Thymus (tissue), 14 donors: ENCODE data around the gene PCA3. TPM values are rescaled to one million over a fixed set of nuclear protein-coding genes. Genes with fewer than 3 reads are reported as not detected.

Experiments
- DNase-seq, 9 donors: peaks; one replicate each; pipeline ENCODE4 v3.0.0-alpha.2; 2013; ENCODE audit warnings: low spot score in 9 of 9, low read depth in 6 of 9, missing footprints in 1 of 9
- H3K27ac ChIP-seq, 2 donors: one replicate each; pipeline ENCODE4 v1.5.1; 2013; ENCODE audit warnings: control low read depth in 1 of 2, low read depth in 1 of 2, low read length in 1 of 2, mild to moderate bottlenecking in 1 of 2, moderate library complexity in 1 of 2
- H3K27me3 ChIP-seq, 2 donors: one replicate each; pipeline ENCODE4 v1.5.1; 2013; ENCODE audit warnings: low read length in 1 of 2; ENCODE audit not compliant: control insufficient read depth in 2 of 2, insufficient read depth in 1 of 2
- H3K36me3 ChIP-seq, 2 donors: one replicate each; pipeline ENCODE4 v1.5.1; 2013; ENCODE audit warnings: low read length in 1 of 2, mild to moderate bottlenecking in 1 of 2, moderate library complexity in 1 of 2; ENCODE audit not compliant: control insufficient read depth in 2 of 2, insufficient read depth in 2 of 2
- H3K4me1 ChIP-seq, 2 donors: one replicate each; pipeline ENCODE4 v1.5.1; 2013; ENCODE audit warnings: low read length in 2 of 2; ENCODE audit not compliant: control insufficient read depth in 2 of 2, insufficient read depth in 2 of 2
- H3K4me3 ChIP-seq, 2 donors: one replicate each; pipeline ENCODE4 v1.5.1; 2013; ENCODE audit warnings: low read length in 2 of 2, control low read depth in 1 of 2, mild to moderate bottlenecking in 1 of 2
- H3K9me3 ChIP-seq, 2 donors: one replicate each; pipeline ENCODE4 v1.5.1; 2013; ENCODE audit warnings: low read length in 1 of 2, mild to moderate bottlenecking in 1 of 2; ENCODE audit not compliant: control insufficient read depth in 2 of 2, insufficient read depth in 1 of 2
- WGBS: extraction: QIAGEN DNeasy Blood & Tissue Kit; methylation state at CpG from one replicate; pipeline ENCODE4 v1.1.7; 2013; 5-methylcytosine and 5-hydroxymethylcytosine counted together
- long read RNA-seq, 10 donors: transcript quantifications; one replicate each; lab custom pipeline, GENCODE V29; 2026
- polyA plus RNA-seq: library from polyadenylated mRNA; stranded (reverse); fragments of 200-250 nt; gene quantifications from one replicate; pipeline ENCODE4 v1.2.3, GENCODE V29; 2013
- total RNA-seq: library from RNA; stranded (reverse); fragments of 120-200 nt; gene quantifications from one replicate; pipeline ENCODE4 v1.2.4, GENCODE V29; 2013
- donor health status: healthy.

PCA3 gene
- total RNA-seq (0.09 TPM), polyA plus RNA-seq (0.09 TPM)
- long read RNA-seq, donor 1, result 0 reads
- long read RNA-seq, donor 2, result 0 reads
- long read RNA-seq, donor 3, result 0 reads
- long read RNA-seq, donor 4, result 0 reads
- long read RNA-seq, donor 5, result 0 reads
- long read RNA-seq, donor 6, result 0 reads
- long read RNA-seq, donor 7, result 0 reads
- long read RNA-seq, donor 8, result 0 reads
- long read RNA-seq, donor 9, result 0 reads
- long read RNA-seq, donor 10, result 0 reads

DNA sequence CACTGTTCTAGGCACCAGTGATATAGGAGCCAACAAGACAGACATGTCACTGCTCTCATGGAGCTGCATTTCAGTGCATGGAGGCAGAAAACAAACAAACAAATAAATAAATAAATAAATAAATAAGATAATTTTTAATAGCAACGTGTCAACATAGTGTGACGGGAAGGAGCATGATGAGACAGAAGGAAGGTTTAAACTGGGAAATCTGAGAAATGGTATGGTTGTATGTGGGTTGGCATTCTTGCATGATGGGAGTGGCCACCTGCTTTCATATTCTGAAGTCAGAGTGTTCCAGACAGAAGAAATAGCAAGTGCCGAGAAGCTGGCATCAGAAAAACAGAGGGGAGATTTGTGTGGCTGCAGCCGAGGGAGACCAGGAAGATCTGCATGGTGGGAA, at the start of gene PCA3:
PCA3 (plus strand) TSS at position 301 of the 400 bp plus-strand sequence.
- no peaks in the 10 kb centered on the region for H3K9me3 ChIP-seq
- no peak within 1 kb of the TSS for H3K4me3 ChIP-seq
- no peak within 1 kb of the TSS for H3K27ac ChIP-seq
- 97% methylated on average over 4 of the region's 4 CpGs for WGBS
- H3K36me3 ChIP-seq, result no peaks in the 10 kb centered on the region
- DNase-seq, result no peak
- no peaks in the 10 kb centered on the region for H3K27me3 ChIP-seq
- no peaks in the 10 kb centered on the region for H3K4me1 ChIP-seq

DNA sequence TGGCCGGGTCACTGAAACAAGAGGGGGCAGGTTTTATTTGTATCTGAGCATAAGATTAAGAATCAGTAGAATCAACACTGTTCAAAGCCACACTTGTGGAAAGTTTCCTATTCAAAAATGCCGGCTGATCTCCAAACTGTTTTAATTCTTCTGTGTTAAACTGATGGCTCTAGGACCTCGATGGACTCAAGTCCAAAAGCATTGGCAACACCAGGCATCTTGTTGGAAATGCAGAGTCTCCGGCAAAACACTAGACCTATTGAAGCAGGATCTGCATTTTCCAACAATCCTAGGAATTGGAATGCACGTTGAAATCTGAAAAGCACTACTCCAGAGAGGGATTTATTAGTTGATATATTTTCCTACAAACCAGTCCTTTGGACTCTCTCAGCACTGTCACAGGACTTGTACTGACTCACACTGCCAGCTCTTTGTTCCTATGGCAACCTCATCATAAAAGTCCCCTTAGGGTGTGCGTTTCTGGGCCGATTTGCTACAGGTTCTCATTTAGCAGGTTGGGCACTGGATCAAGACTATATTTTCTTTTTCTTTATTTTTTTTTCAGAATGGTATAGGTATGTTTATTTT, 48.1 kb upstream of the PCA3 start:
- Histone ChIP-seq H3K27ac (no peak overlapping the region), H3K27me3 (no peaks in the 10 kb centered on the region), H3K9me3 (no peaks in the 10 kb centered on the region), H3K4me1 (no peaks in the 10 kb centered on the region), H3K4me3 (no peak overlapping the region), H3K36me3 (no peaks in the 10 kb centered on the region)
- no peak for DNase-seq
- WGBS, result 94% methylated on average over 7 of the region's 7 CpGs

DNA sequence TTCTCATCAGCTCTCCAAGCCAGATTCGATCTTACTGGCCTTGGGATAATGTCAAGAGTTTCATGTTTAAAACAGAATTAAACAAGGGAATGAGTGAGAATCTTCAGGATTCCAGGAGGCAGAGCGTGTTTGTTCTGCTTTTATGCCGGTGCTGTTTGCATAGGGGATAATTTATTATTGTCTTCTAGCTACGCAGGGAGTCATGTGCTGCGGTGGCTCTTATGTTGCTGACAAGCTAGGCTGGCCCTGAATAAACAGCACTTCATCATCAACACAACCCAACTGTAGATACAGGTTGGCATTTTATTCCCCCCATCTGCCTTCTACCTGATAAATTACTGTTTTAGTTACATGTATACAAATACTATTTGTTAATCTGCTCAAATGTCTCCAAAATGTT, 47.1 kb upstream of the PCA3 start:
- no peaks in the 10 kb centered on the region for H3K4me1 ChIP-seq
- 52% methylated on average over 5 of the region's 5 CpGs for WGBS
- H3K36me3 ChIP-seq, result no peaks in the 10 kb centered on the region
- H3K9me3 ChIP-seq, result no peaks in the 10 kb centered on the region
- H3K4me3 ChIP-seq, result no peak overlapping the region
- DNase-seq, result no peak
- H3K27me3 ChIP-seq, result no peaks in the 10 kb centered on the region
- no peak overlapping the region for H3K27ac ChIP-seq

DNA sequence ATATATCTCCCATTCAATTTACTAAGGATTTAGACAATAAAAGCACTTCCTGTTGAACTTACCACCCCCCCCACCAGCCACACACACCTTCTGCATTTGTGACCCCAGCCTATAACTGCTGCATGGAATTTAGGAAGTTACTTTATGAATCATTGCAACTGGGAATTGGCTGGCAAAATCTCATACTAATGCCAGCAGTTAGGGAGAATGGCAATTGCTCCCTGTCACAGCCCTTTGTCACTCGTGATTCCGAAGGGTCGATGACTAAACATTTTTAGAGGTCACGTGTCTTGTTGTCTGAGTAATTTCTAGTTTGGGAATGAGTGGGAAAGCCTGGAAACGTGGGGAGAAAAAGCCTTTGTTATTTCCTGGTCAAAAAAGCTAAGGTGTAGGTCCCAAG, 46.6 kb upstream of the PCA3 start:
- H3K27ac ChIP-seq, result no peak overlapping the region
- H3K4me1 ChIP-seq, result no peaks in the 10 kb centered on the region
- WGBS, result 71% methylated on average over 5 of the region's 5 CpGs
- H3K36me3 ChIP-seq, result no peaks in the 10 kb centered on the region
- DNase-seq, result no peak
- no peaks in the 10 kb centered on the region for H3K9me3 ChIP-seq
- no peaks in the 10 kb centered on the region for H3K27me3 ChIP-seq
- H3K4me3 ChIP-seq, result no peak overlapping the region

DNA sequence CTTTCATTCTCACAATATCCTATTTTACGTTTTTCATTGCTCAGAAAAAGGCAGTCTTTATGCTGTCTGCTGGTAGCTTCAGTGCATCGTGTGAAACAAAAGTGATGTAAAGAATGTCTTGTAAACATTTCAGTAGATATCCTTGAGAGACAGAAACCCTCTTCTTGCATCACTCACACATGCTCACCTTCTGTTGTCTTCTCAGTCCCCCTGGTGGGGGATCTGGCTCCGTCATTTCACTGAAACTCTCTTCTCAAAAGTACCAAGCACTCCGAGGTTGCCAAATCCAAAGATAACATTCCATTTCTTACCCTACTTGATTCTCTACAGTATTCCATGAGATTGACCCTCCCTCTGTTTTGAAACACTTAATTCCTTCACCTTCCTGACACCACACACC, 46.1 kb upstream of the PCA3 start:
- Histone ChIP-seq H3K4me3 (no peak overlapping the region), H3K27ac (no peak overlapping the region), H3K9me3 (no peaks in the 10 kb centered on the region), H3K27me3 (no peaks in the 10 kb centered on the region), H3K4me1 (no peaks in the 10 kb centered on the region), H3K36me3 (no peaks in the 10 kb centered on the region)
- DNase-seq, result no peak
- 94% methylated on average over 4 of the region's 4 CpGs for WGBS

DNA sequence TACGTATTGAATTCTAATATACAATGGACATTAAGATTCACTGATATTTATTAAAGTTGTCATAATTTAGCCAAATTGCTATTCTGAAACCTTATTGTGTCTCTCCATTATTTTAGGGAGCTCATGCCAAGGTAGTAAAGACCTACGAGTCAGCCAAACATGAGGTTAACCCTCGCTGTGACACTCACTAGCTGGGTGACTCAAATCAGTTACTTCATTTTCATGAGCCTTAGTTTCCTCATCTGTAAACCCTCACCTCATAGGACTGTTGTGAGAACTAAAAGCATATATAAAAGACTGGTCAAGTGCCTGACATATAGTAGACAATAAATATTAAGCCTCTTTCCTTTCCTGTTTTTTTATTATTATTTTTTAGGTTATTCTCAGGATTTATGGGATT, 44.0 kb upstream of the PCA3 start:
- H3K4me1 ChIP-seq, result no peaks in the 10 kb centered on the region
- no peak for DNase-seq
- no peak overlapping the region for H3K27ac ChIP-seq
- H3K9me3 ChIP-seq, result no peaks in the 10 kb centered on the region
- H3K27me3 ChIP-seq, result no peaks in the 10 kb centered on the region
- no peak overlapping the region for H3K4me3 ChIP-seq
- H3K36me3 ChIP-seq, result no peaks in the 10 kb centered on the region
- 87% methylated on average over 3 of the region's 3 CpGs for WGBS

DNA sequence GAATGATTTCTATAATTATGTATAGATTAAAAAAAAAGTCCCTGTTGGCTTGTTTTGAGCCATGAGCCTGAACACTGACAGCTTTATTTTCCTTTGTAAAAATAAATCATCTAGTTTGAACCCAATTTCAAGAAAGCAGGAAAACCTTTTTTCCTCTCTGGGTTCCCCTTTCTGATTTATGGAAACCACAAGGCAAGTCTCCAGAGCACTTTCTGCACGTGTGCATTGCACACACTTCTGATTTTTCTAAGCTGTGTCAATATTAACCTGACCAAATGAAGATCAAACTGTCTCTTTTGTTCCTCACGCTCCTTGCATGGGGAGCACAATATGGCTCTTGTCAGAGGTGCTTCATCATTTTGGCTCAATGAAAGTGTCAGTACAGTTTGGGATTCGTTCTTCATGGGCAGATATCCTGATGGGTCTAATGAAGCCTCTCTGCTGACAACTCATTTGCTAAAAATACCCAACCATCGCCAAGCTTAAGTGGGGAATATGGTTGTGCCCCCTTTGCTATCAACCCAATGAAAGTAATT, 39.2 kb upstream of the PCA3 start:
- Histone ChIP-seq H3K36me3 (no peaks in the 10 kb centered on the region), H3K4me3 (no peak overlapping the region), H3K4me1 (no peaks in the 10 kb centered on the region), H3K9me3 (no peaks in the 10 kb centered on the region), H3K27me3 (peaks cover 0 to 3% of the 10 kb centered on the region in 2 donors), H3K27ac (no peak overlapping the region)
- WGBS, result 11% methylated on average over 4 of the region's 4 CpGs
- no peak for DNase-seq

DNA sequence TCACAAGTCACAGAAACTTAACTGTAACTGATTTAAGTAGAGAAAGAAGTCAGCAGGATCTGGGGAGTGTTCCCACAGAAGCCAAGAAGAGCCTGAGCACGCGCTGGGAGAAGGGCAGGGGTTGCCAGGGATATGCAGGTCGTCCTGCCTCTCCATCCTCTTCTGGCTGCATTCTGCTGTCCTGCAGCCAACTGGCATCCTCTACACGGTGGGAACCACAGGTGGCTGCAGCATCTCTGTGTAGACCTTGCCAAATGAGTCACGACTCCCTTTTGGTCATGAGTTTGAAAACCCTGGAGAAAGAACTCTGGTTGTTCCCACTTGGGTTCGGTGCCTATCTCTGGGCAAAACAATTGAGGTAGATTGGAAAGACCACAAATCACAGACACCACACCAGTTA, 38.4 kb upstream of the PCA3 start:
- no peak for DNase-seq
- no peak overlapping the region for H3K27ac ChIP-seq
- H3K27me3 ChIP-seq, result peaks cover 0 to 3% of the 10 kb centered on the region in 2 donors
- no peaks in the 10 kb centered on the region for H3K9me3 ChIP-seq
- WGBS, result 84% methylated on average over 6 of the region's 6 CpGs
- H3K4me3 ChIP-seq, result no peak overlapping the region
- H3K36me3 ChIP-seq, result no peaks in the 10 kb centered on the region
- no peaks in the 10 kb centered on the region for H3K4me1 ChIP-seq

DNA sequence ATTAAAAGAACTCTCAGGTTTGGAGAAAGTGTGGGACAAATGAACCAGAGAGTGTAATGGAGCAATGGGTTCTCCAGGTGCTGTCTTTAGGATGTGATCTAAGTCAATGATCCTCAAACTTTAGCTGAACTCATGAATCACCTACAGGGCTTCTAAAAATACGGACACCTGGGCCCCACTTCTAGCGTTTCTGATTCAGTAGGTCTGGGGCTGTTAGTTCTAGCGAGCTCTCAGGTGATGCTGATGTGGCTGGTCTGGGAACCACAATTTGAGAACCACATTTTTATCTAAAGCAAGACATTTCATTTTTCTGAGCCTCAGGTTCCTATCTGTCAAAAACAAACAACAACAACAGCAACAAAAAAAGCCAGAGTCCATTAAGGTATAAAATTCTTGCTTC, 35.1 kb upstream of the PCA3 start:
- H3K27ac ChIP-seq, result no peak overlapping the region
- H3K36me3 ChIP-seq, result no peaks in the 10 kb centered on the region
- no peak for DNase-seq
- no peaks in the 10 kb centered on the region for H3K9me3 ChIP-seq
- H3K27me3 ChIP-seq, result peaks cover 0 to 3% of the 10 kb centered on the region in 2 donors
- H3K4me1 ChIP-seq, result no peaks in the 10 kb centered on the region
- no peak overlapping the region for H3K4me3 ChIP-seq
- WGBS, result 84% methylated on average over 3 of the region's 3 CpGs
